ENCODE measurements around the gene ARFGAP3.

The ARFGAP3 gene

DNA sequence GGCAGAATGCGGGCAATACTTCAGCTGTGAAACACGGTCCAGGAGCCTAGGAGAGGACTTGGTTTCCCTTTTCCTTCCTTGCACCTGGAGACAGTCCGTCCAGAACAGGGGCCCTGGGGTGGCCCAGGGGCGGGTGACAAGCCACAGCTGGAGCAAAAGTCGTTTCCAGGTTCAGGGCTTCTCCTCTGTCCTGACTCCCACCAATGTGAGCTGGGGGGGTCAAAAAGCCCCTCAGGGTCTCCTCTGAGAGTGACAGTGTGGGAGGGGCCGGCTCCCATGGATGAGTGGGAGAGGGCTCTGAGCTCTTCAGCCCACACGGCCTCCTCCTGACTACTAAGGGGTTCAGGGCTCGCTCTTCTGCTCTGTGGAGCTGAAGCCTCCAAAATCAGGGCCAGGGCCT lies 20.1 kb upstream of the ARFGAP3 start:
- Histone ChIP-seq H4K20me1 (ENCODE audit: insufficient read depth, low read length) (peaks cover 16% of the 10 kb centered on the region; the same call in 1 of the 2 replicates), H3K9ac (ENCODE audit: low read depth, low read length) (no peak overlapping the region), H3K27ac (ENCODE audit: low read length) (no peak overlapping the region), H3K36me3 (ENCODE audit: insufficient read depth, low read length) (peaks cover 91% of the 10 kb centered on the region), H3K4me3 (ENCODE audit: low read depth in 1 of 2, low read length in 2 of 2) (no peak overlapping the region), H3K9me3 (ENCODE audit: insufficient read depth, low read length, severe bottlenecking) (no peaks in the 10 kb centered on the region), H3K4me1 (ENCODE audit: insufficient read depth, low read length) (no peaks in the 10 kb centered on the region), H2AFZ (ENCODE audit: low read depth, low read length) (no peak overlapping the region), H3K4me2 (ENCODE audit: insufficient read depth, low read length) (no peak overlapping the region), H3K27me3 (ENCODE audit: insufficient read depth, low read length, poor library complexity) (no peaks in the 10 kb centered on the region), H3K79me2 (ENCODE audit: insufficient read depth, low read length) (no peaks in the 10 kb centered on the region)
- no peak for TF ChIP-seq EZH2 (IDR thresholded peaks at IDR 0.05; ENCODE audit: borderline replicate concordance, low read depth, low read length, severe bottlenecking)
- TF ChIP-seq, protein P1, sequence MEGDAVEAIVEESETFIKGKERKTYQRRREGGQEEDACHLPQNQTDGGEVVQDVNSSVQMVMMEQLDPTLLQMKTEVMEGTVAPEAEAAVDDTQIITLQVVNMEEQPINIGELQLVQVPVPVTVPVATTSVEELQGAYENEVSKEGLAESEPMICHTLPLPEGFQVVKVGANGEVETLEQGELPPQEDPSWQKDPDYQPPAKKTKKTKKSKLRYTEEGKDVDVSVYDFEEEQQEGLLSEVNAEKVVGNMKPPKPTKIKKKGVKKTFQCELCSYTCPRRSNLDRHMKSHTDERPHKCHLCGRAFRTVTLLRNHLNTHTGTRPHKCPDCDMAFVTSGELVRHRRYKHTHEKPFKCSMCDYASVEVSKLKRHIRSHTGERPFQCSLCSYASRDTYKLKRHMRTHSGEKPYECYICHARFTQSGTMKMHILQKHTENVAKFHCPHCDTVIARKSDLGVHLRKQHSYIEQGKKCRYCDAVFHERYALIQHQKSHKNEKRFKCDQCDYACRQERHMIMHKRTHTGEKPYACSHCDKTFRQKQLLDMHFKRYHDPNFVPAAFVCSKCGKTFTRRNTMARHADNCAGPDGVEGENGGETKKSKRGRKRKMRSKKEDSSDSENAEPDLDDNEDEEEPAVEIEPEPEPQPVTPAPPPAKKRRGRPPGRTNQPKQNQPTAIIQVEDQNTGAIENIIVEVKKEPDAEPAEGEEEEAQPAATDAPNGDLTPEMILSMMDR (IDR thresholded peaks at IDR 0.05; ENCODE audit: borderline replicate concordance, extremely low read depth, low read length, poor library complexity, severe bottlenecking) = no peak
- ATAC-seq (ENCODE audit: insufficient read depth, low read depth) = no peak
- no peak for DNase-seq

DNA sequence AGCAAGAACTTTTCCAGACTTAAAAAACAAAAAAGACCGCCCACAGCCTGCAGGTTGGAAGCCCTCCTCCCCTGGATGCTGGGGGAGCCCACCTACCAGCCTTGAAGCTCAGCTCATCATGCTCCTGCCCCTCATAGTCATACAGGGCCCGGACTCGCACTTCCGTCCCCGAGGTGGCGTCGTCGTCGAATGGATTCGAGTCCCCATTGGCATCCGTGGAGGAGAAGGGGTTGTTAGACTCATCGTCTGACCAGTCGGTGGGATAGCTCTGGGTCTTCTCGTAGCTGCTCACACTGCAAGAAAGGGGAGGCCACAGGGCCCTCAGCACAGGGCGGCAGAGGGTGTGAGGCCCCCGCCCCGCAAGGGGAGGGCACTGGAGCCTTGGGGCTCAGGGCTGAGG lies 19.0 kb upstream of the ARFGAP3 start:
- Histone ChIP-seq H3K36me3 (ENCODE audit: insufficient read depth, low read length) (peaks cover 91% of the 10 kb centered on the region), H3K79me2 (ENCODE audit: insufficient read depth, low read length) (no peaks in the 10 kb centered on the region), H3K4me3 (ENCODE audit: low read depth in 1 of 2, low read length in 2 of 2) (no peak overlapping the region), H3K4me1 (ENCODE audit: insufficient read depth, low read length) (no peaks in the 10 kb centered on the region), H4K20me1 (ENCODE audit: insufficient read depth, low read length) (peaks cover 15% of the 10 kb centered on the region; the same call in 1 of the 2 replicates), H3K27ac (ENCODE audit: low read length) (no peak overlapping the region), H3K9ac (ENCODE audit: low read depth, low read length) (no peak overlapping the region), H3K4me2 (ENCODE audit: insufficient read depth, low read length) (no peak overlapping the region), H2AFZ (ENCODE audit: low read depth, low read length) (no peak overlapping the region), H3K27me3 (ENCODE audit: insufficient read depth, low read length, poor library complexity) (no peaks in the 10 kb centered on the region), H3K9me3 (ENCODE audit: insufficient read depth, low read length, severe bottlenecking) (no peaks in the 10 kb centered on the region)
- ATAC-seq (ENCODE audit: insufficient read depth, low read depth) = no peak
- TF ChIP-seq, protein P1 (IDR thresholded peaks at IDR 0.05; ENCODE audit: borderline replicate concordance, extremely low read depth, low read length, poor library complexity, severe bottlenecking) = no peak
- no peak for DNase-seq

DNA sequence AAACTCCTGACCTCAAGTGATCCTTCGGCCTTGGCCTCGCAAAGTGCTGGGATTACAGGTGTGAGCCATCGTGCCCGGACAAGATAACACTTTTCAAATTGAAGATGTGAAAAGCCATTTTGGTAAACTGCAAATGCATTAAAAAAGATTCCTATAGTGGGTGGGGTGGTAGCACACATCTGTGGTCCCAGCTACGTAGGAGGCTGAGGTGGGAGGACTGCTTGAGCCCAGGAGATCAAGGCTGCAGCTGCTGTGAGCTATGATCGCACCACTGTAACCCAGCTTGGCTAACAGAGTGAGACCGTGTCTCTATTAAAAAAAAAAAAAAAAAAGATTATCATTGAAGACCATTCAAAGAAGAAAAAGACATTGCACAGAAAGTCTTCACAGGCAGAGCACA lies 16.9 kb upstream of the ARFGAP3 start:
- Histone ChIP-seq H4K20me1 (ENCODE audit: insufficient read depth, low read length) (peaks cover 11% of the 10 kb centered on the region; the same call in 1 of the 2 replicates), H3K4me2 (ENCODE audit: insufficient read depth, low read length) (no peak overlapping the region), H3K9me3 (ENCODE audit: insufficient read depth, low read length, severe bottlenecking) (no peaks in the 10 kb centered on the region), H3K27me3 (ENCODE audit: insufficient read depth, low read length, poor library complexity) (no peaks in the 10 kb centered on the region), H3K27ac (ENCODE audit: low read length) (no peak overlapping the region), H3K9ac (ENCODE audit: low read depth, low read length) (no peak overlapping the region), H3K4me3 (ENCODE audit: low read depth in 1 of 2, low read length in 2 of 2) (no peak overlapping the region), H3K79me2 (ENCODE audit: insufficient read depth, low read length) (no peaks in the 10 kb centered on the region), H2AFZ (ENCODE audit: low read depth, low read length) (no peak overlapping the region), H3K36me3 (ENCODE audit: insufficient read depth, low read length) (peaks cover 80% of the 10 kb centered on the region), H3K4me1 (ENCODE audit: insufficient read depth, low read length) (no peaks in the 10 kb centered on the region)
- TF ChIP-seq, protein P1 (IDR thresholded peaks at IDR 0.05; ENCODE audit: borderline replicate concordance, extremely low read depth, low read length, poor library complexity, severe bottlenecking) = no peak
- TF ChIP-seq EZH2 (IDR thresholded peaks at IDR 0.05; ENCODE audit: borderline replicate concordance, low read depth, low read length, severe bottlenecking) = no peak
- no peak for DNase-seq
- ATAC-seq (ENCODE audit: insufficient read depth, low read depth) = no peak

DNA sequence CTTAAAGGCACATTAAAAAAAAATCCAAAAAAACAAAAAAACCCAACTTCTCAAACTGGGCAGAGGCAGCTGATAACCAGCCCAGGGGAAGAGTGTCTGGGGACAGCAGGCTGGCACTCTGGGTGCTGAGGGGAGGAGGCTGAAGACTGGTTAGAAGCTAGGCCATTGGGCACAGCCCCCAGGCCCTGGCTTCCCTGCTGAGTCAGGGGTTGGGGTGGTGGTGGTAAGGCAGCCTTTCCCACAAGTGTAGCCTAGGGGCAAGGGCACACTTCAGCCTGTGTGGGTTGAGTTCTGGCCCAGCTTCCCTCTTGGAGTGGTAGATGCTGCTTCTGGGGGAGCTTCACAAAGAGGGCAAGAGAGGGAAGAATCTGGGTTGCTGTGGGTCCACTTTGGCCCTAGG lies 16.3 kb upstream of the ARFGAP3 start:
- Histone ChIP-seq H4K20me1 (ENCODE audit: insufficient read depth, low read length) (peaks cover 11% of the 10 kb centered on the region; the same call in 1 of the 2 replicates), H3K36me3 (ENCODE audit: insufficient read depth, low read length) (peaks cover 74% of the 10 kb centered on the region), H3K9me3 (ENCODE audit: insufficient read depth, low read length, severe bottlenecking) (no peaks in the 10 kb centered on the region), H2AFZ (ENCODE audit: low read depth, low read length) (no peak overlapping the region), H3K4me2 (ENCODE audit: insufficient read depth, low read length) (no peak overlapping the region), H3K27ac (ENCODE audit: low read length) (no peak overlapping the region), H3K4me3 (ENCODE audit: low read depth in 1 of 2, low read length in 2 of 2) (no peak overlapping the region), H3K79me2 (ENCODE audit: insufficient read depth, low read length) (no peaks in the 10 kb centered on the region), H3K4me1 (ENCODE audit: insufficient read depth, low read length) (no peaks in the 10 kb centered on the region), H3K9ac (ENCODE audit: low read depth, low read length) (no peak overlapping the region), H3K27me3 (ENCODE audit: insufficient read depth, low read length, poor library complexity) (no peaks in the 10 kb centered on the region)
- TF ChIP-seq, protein P1 (IDR thresholded peaks at IDR 0.05; ENCODE audit: borderline replicate concordance, extremely low read depth, low read length, poor library complexity, severe bottlenecking) = no peak
- TF ChIP-seq EZH2 (IDR thresholded peaks at IDR 0.05; ENCODE audit: borderline replicate concordance, low read depth, low read length, severe bottlenecking) = no peak
- ATAC-seq (ENCODE audit: insufficient read depth, low read depth) (no peak), DNase-seq (no peak)
